Neutrophil (primary cell): ENCODE results near the gene PRPF6.

Experiments
- H3K27ac ChIP-seq: fragments of 200-600 bp; sonication (generic); 2 replicates; pipeline ENCODE4 v1.5.1; 2016; ENCODE audit warnings: mild to moderate bottlenecking, moderate library complexity
- H3K27me3 ChIP-seq: fragments of 200-600 bp; sonication (generic); 2 replicates; pipeline ENCODE4 v1.6.0; 2016; ENCODE audit warnings: mild to moderate bottlenecking
- H3K36me3 ChIP-seq: fragments of 200-600 bp; sonication (generic); 2 replicates; pipeline ENCODE4 v1.5.1; 2017
- H3K4me1 ChIP-seq, 2 experiments: fragments of 200-600 bp in 1 of 2; sonication (generic) in 1 of 2; 1 replicate in 1 of 2; 2 replicates in 1 of 2; pipeline versions ENCODE4 v1.5.1 to v1.6.1; 2013 to 2016; ENCODE audit warnings: low read depth in 1 of 2, low read length in 1 of 2, mild to moderate bottlenecking in 1 of 2, moderate library complexity in 1 of 2; ENCODE audit not compliant: control insufficient read depth in 1 of 2, insufficient read depth in 1 of 2
- H3K4me3 ChIP-seq, 2 experiments: fragments of 200-600 bp in 1 of 2; sonication (generic) in 1 of 2; 1 replicate in 1 of 2; 2 replicates in 1 of 2; pipeline ENCODE4 v1.5.1; 2013 to 2016; ENCODE audit warnings: low read depth in 1 of 2, low read length in 1 of 2, mild to moderate bottlenecking in 1 of 2, moderate library complexity in 1 of 2
- H3K9me3 ChIP-seq: fragments of 200-600 bp; sonication (generic); 2 replicates; pipeline ENCODE4 v1.5.1; 2016
- CTCF ChIP-seq: fragments of 200-600 bp; sonication (generic); IDR thresholded peaks from 2 replicates; pipeline ENCODE4 v1.5.1; 2016; ENCODE audit warnings: antibody characterized with exemption

The PRPF6 gene

GRCh38 chr20:64036346-64037198 lies 55.6 kb downstream of the PRPF6 start:
- Histone ChIP-seq H3K4me1 (peaks cover 14 to 26% of the 10 kb centered on the region in 2 experiments), H3K27me3 (peaks cover 60% of the 10 kb centered on the region), H3K9me3 (no peaks in the 10 kb centered on the region), H3K36me3 (peaks cover 42% of the 10 kb centered on the region), H3K4me3 (no peak overlapping the region), H3K27ac (no peak overlapping the region)
- TF ChIP-seq CTCF: no peak

- peaks cover 65% of the 10 kb centered on the region for H3K27me3 ChIP-seq
- H3K36me3 ChIP-seq: peaks cover 36% of the 10 kb centered on the region
- no peak overlapping the region for H3K27ac ChIP-seq
- no peaks in the 10 kb centered on the region for H3K9me3 ChIP-seq
- peaks cover 19 to 32% of the 10 kb centered on the region in 2 experiments for H3K4me1 ChIP-seq
- no peak for TF ChIP-seq CTCF
- H3K4me3 ChIP-seq: no peak overlapping the region
Observed at GRCh38 chr20:64037199-64037497, 56.2 kb downstream of the PRPF6 start.

- H3K27ac ChIP-seq: no peak overlapping the region
- H3K4me1 ChIP-seq: peaks cover 22 to 36% of the 10 kb centered on the region in 2 experiments
- peaks cover 70% of the 10 kb centered on the region for H3K27me3 ChIP-seq
Observed at GRCh38 chr20:64037498-64038213, 56.7 kb downstream of the PRPF6 start.

GRCh38 chr20:64038224-64038564 lies 57.3 kb downstream of the PRPF6 start:
- H3K4me3 ChIP-seq: peak overlapping the region; percentile 65 to 69
- no peak for TF ChIP-seq CTCF
- no peak overlapping the region for H3K27ac ChIP-seq
- H3K36me3 ChIP-seq: peaks cover 26% of the 10 kb centered on the region
- H3K4me1 ChIP-seq: peaks cover 22 to 36% of the 10 kb centered on the region in 2 experiments
- peaks cover 75% of the 10 kb centered on the region for H3K27me3 ChIP-seq
- no peaks in the 10 kb centered on the region for H3K9me3 ChIP-seq

More at GRCh38 chr20:64037498-64038213, 56.7 kb downstream of the PRPF6 start:
- H3K9me3 ChIP-seq: no peaks in the 10 kb centered on the region
- peak overlapping the region in 1 of 2 experiments; percentile 69 for H3K4me3 ChIP-seq
- H3K36me3 ChIP-seq: peaks cover 31% of the 10 kb centered on the region
- no peak for TF ChIP-seq CTCF

GRCh38 chr20:64038565-64039292 lies 57.8 kb downstream of the PRPF6 start:
- H3K27ac ChIP-seq: no peak overlapping the region
- peaks cover 22 to 36% of the 10 kb centered on the region in 2 experiments for H3K4me1 ChIP-seq
- no peaks in the 10 kb centered on the region for H3K9me3 ChIP-seq
- TF ChIP-seq CTCF: peak; percentile 89
- peak overlapping the region; percentile 65 to 69 for H3K4me3 ChIP-seq
- H3K27me3 ChIP-seq: peaks cover 80% of the 10 kb centered on the region
- peaks cover 20% of the 10 kb centered on the region for H3K36me3 ChIP-seq
